ENCODE measurements around the gene MSANTD3. TPM values are rescaled to one million over a fixed set of nuclear protein-coding genes. Genes with fewer than 3 reads are reported as not detected.

The MSANTD3 gene
- total RNA-seq, 1 experiment from 2014 or later = 52.9 TPM

- intact Hi-C loops (cut with micrococcal nuclease; ENCODE audit: unreplicated experiment) = no loop called here
- ChIA-PET POLR2A (ENCODE audit: low non-redundant PET) (interaction anchor here (0.7 kb wide), 1 partner anchor 153 kb away, joined by 3 read pairs; no protein-coding TSS in a partner anchor), CTCF (no interaction called here)
- no TSS peak for BruUV-seq (replicated peaks)
- no peaks in the 10 kb centered on the region for H3K27me3 ChIP-seq (replicated peaks; ENCODE audit: insufficient read depth, low read depth, low read length, poor library complexity)
- H3K9me3 ChIP-seq (ENCODE audit: low read depth, low read length, poor library complexity, severe bottlenecking) = no peaks in the 10 kb centered on the region
- TF ChIP-seq, protein P1, sequence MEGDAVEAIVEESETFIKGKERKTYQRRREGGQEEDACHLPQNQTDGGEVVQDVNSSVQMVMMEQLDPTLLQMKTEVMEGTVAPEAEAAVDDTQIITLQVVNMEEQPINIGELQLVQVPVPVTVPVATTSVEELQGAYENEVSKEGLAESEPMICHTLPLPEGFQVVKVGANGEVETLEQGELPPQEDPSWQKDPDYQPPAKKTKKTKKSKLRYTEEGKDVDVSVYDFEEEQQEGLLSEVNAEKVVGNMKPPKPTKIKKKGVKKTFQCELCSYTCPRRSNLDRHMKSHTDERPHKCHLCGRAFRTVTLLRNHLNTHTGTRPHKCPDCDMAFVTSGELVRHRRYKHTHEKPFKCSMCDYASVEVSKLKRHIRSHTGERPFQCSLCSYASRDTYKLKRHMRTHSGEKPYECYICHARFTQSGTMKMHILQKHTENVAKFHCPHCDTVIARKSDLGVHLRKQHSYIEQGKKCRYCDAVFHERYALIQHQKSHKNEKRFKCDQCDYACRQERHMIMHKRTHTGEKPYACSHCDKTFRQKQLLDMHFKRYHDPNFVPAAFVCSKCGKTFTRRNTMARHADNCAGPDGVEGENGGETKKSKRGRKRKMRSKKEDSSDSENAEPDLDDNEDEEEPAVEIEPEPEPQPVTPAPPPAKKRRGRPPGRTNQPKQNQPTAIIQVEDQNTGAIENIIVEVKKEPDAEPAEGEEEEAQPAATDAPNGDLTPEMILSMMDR (conservative IDR thresholded peaks at IDR 0.05; ENCODE audit: low read depth, low read length) = no peak
- TF ChIP-seq EZH2 (IDR thresholded peaks at IDR 0.05; ENCODE audit: borderline replicate concordance, low read depth, low read length, poor library complexity, severe bottlenecking) = no peak
- no peak for DNase-seq (ENCODE audit: low spot score)
- H3K27ac ChIP-seq (ENCODE audit: low read depth, low read length, poor library complexity, severe bottlenecking) = no peak overlapping the region
- no peak overlapping the region for H3K4me3 ChIP-seq (ENCODE audit: low read depth, low read length, poor library complexity, severe bottlenecking)
- peaks cover 5% of the 10 kb centered on the region for H3K4me1 ChIP-seq (ENCODE audit: insufficient read depth, low read length, poor library complexity, severe bottlenecking)
- H3K36me3 ChIP-seq (ENCODE audit: insufficient read depth, low read length, poor library complexity, severe bottlenecking) = no peaks in the 10 kb centered on the region
Measured at GRCh38 chr9:100486479-100487176, 59.7 kb downstream of the MSANTD3 start.

DNA sequence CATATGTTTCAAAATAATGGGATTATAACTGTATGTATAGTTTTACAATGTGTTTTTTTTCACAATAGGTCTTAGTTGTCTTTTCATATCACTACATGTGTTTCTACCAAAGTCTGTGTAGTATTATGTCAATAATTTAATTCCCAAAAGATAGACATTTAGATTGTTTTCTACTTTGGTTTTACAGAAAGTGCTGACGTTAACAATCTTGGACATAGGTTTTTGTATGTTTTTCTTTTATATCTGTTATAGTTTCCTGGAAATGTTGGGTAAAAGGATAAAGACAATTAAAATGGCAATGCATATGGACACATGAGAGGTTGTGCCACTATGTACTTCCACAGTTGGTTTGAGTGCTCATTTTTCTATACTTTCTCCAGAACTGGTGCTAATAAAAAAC is 61.2 kb downstream of the MSANTD3 start:
- Histone ChIP-seq H3K27ac (ENCODE audit: low read depth, low read length, poor library complexity, severe bottlenecking) (no peak overlapping the region), H3K4me1 (ENCODE audit: insufficient read depth, low read length, poor library complexity, severe bottlenecking) (peaks cover 5% of the 10 kb centered on the region), H3K27me3 (replicated peaks; ENCODE audit: insufficient read depth, low read depth, low read length, poor library complexity) (no peaks in the 10 kb centered on the region), H3K36me3 (ENCODE audit: insufficient read depth, low read length, poor library complexity, severe bottlenecking) (no peaks in the 10 kb centered on the region), H3K9me3 (ENCODE audit: low read depth, low read length, poor library complexity, severe bottlenecking) (no peaks in the 10 kb centered on the region), H3K4me3 (ENCODE audit: low read depth, low read length, poor library complexity, severe bottlenecking) (no peak overlapping the region)
- TF ChIP-seq, protein P1 (conservative IDR thresholded peaks at IDR 0.05; ENCODE audit: low read depth, low read length) = no peak
- no peak for TF ChIP-seq EZH2 (IDR thresholded peaks at IDR 0.05; ENCODE audit: borderline replicate concordance, low read depth, low read length, poor library complexity, severe bottlenecking)
- BruUV-seq (replicated peaks) = no TSS peak
- ChIA-PET POLR2A (ENCODE audit: low non-redundant PET) (no interaction called here), CTCF (no interaction called here)
- DNase-seq (ENCODE audit: low spot score) = no peak
- intact Hi-C loops (cut with micrococcal nuclease; ENCODE audit: unreplicated experiment) = no loop called here

GRCh38 chr9:100489836-100490235 is 62.9 kb downstream of the MSANTD3 start:
- DNase-seq (ENCODE audit: low spot score) = no peak
- Histone ChIP-seq H3K27ac (ENCODE audit: low read depth, low read length, poor library complexity, severe bottlenecking) (no peak overlapping the region), H3K4me3 (ENCODE audit: low read depth, low read length, poor library complexity, severe bottlenecking) (no peak overlapping the region), H3K27me3 (replicated peaks; ENCODE audit: insufficient read depth, low read depth, low read length, poor library complexity) (no peaks in the 10 kb centered on the region), H3K4me1 (ENCODE audit: insufficient read depth, low read length, poor library complexity, severe bottlenecking) (peaks cover 5% of the 10 kb centered on the region), H3K36me3 (ENCODE audit: insufficient read depth, low read length, poor library complexity, severe bottlenecking) (no peaks in the 10 kb centered on the region), H3K9me3 (ENCODE audit: low read depth, low read length, poor library complexity, severe bottlenecking) (no peaks in the 10 kb centered on the region)
- no TSS peak for BruUV-seq (replicated peaks)
- ChIA-PET POLR2A (ENCODE audit: low non-redundant PET) (no interaction called here), CTCF (no interaction called here)
- intact Hi-C loops (cut with micrococcal nuclease; ENCODE audit: unreplicated experiment) = no loop called here
- TF ChIP-seq, protein P1 (conservative IDR thresholded peaks at IDR 0.05; ENCODE audit: low read depth, low read length) = no peak
- TF ChIP-seq EZH2 (IDR thresholded peaks at IDR 0.05; ENCODE audit: borderline replicate concordance, low read depth, low read length, poor library complexity, severe bottlenecking) = no peak

All from A673 (cell line).